OCI-LY7 (cell line): Measurements from ENCODE around the gene SDF2.

Experiments used
- EZH2phosphoT487 ChIP-seq: fragments of 200-600 bp; sonication (generic); IDR thresholded peaks from 2 replicates; pipeline ENCODE4 v1.6.1; 2018; ENCODE audit warnings: low read depth, borderline replicate concordance, mild to moderate bottlenecking, mixed run types, antibody characterized with exemption, low read length, moderate library complexity, mixed read lengths
- TF ChIP-seq, protein P1 (sequence below): fragments of 200-600 bp; sonication (generic); conservative IDR thresholded peaks from 2 replicates; pipeline ENCODE4 v1.5.1; 2014; ENCODE audit warnings: mild to moderate bottlenecking, antibody characterized with exemption, low read length, moderate library complexity, mixed read lengths

DNA sequence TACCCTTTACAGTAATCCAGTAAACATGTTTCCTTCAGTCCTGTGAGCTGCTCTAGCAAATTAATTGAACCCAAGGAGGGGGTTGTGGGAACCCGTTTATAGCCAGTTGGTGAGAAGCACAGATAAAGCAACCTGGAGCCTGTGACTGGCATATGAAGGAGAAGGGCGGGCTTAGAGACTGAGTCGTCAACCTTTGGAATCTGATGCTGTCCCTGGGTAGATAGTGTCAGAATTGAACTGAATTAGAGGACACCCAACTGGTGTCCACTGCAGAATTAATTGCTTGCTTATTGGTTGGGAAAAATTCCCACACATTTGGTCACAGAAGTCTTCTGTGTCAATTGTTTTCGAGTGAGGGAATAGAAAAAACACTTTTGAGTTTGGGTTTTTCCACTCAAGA, 34.9 kb downstream of the SDF2 start:
- TF ChIP-seq, protein P1, sequence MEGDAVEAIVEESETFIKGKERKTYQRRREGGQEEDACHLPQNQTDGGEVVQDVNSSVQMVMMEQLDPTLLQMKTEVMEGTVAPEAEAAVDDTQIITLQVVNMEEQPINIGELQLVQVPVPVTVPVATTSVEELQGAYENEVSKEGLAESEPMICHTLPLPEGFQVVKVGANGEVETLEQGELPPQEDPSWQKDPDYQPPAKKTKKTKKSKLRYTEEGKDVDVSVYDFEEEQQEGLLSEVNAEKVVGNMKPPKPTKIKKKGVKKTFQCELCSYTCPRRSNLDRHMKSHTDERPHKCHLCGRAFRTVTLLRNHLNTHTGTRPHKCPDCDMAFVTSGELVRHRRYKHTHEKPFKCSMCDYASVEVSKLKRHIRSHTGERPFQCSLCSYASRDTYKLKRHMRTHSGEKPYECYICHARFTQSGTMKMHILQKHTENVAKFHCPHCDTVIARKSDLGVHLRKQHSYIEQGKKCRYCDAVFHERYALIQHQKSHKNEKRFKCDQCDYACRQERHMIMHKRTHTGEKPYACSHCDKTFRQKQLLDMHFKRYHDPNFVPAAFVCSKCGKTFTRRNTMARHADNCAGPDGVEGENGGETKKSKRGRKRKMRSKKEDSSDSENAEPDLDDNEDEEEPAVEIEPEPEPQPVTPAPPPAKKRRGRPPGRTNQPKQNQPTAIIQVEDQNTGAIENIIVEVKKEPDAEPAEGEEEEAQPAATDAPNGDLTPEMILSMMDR, result no peak
- TF ChIP-seq EZH2phosphoT487, result no peak
